HepG2 (cell line): ENCODE measurements around the gene FETUB. TPM values are rescaled to one million over a fixed set of nuclear protein-coding genes. Genes with fewer than 3 reads are reported as not detected.
A peak's percentile ranks its signal among the peaks of the same experiment; 100 is the strongest.

Experiments used
- ATAC-seq: fragments of 200-7000 bp; cut with Tn5 transposase; 3 replicates; pipeline ENCODE4 v1.9.1; 2020; ENCODE audit warnings: mild to moderate bottlenecking, moderate library complexity
- BruUV-seq: library from RNA; stranded (reverse); fragments of 400-500 nt; replicated peaks from 2 replicates; lab custom pipeline; 2021; lab: Mats Ljungman, UMichigan
- CTCF ChIA-PET: fragments of 300-600 bp; formaldehyde crosslinking; extraction: SDS; loops from one replicate; lab custom pipeline; 2021; ENCODE audit warnings: low total read pairs, inconsistent platforms, low intra/inter-chr PET ratio; lab: Yijun Ruan, JAX
- POLR2A ChIA-PET: fragments of 350-600 bp; sonication (Branson Sonifier 250); formaldehyde crosslinking; loops from one replicate; lab custom pipeline; 2020; ENCODE audit warnings: antibody characterized with exemption, inconsistent platforms; lab: Yijun Ruan, JAX
- DNase-seq: peaks from one replicate; pipeline ENCODE4 v3.0.0-alpha.2; 2015; ENCODE audit warnings: low spot score
- FAIRE-seq: peaks from 3 replicates; lab custom pipeline; 2011; peaks lifted over from hg19 to GRCh38; lab: Jason Lieb, UNC
- H2AFZ ChIP-seq: one replicate; pipeline ENCODE4 v1.6.1; 2011; ENCODE audit warnings: low read length, inconsistent platforms
- H3K27ac ChIP-seq: fragments of 300-600 bp; 3 replicates; pipeline ENCODE4 v1.8.0; 2011; ENCODE audit warnings: mixed run types, mild to moderate bottlenecking, mixed read lengths, low read length, inconsistent platforms; ENCODE audit not compliant: insufficient read depth; ENCODE audit errors: extremely low read length
- H3K27me3 ChIP-seq, 2 experiments: fragments of 200-600 bp in 1 of 2; 2 replicates in 1 of 2; 3 replicates in 1 of 2; pipeline versions ENCODE4 v1.6.0 to v1.8.0; 2011; ENCODE audit warnings: low read length in 2 of 2, mild to moderate bottlenecking in 2 of 2, moderate library complexity in 2 of 2, inconsistent platforms in 1 of 2; ENCODE audit not compliant: insufficient read depth in 2 of 2, control insufficient read depth in 1 of 2
- H3K36me3 ChIP-seq, 2 experiments: fragments of 200-600 bp in 1 of 2; replicated peaks in 1 of 2; 2 replicates in 1 of 2; 3 replicates in 1 of 2; pipeline versions ENCODE4 v1.5.1 to v1.8.0; 2011; ENCODE audit warnings: low read length in 2 of 2, inconsistent platforms in 1 of 2; ENCODE audit not compliant: insufficient read depth in 2 of 2, control insufficient read depth in 1 of 2
- H3K4me1 ChIP-seq: 2 replicates; pipeline ENCODE4 v1.5.1; 2012; ENCODE audit warnings: low read length, inconsistent platforms; ENCODE audit not compliant: insufficient read depth
- H3K4me2 ChIP-seq: 2 replicates; pipeline ENCODE4 v1.6.0; 2011; ENCODE audit warnings: low read depth, low read length, inconsistent platforms
- H3K4me3 ChIP-seq, 3 experiments: fragments of 200-600 bp in 1 of 3; sonication (generic), shearing (Covaris generic) in 1 of 3; replicated peaks in 1 of 3; 2 replicates each; pipeline ENCODE4 v1.5.1; 2011 to 2016; ENCODE audit warnings: low read length in 3 of 3, inconsistent platforms in 2 of 3, low read depth in 2 of 3, mild to moderate bottlenecking in 2 of 3, control low read depth in 1 of 3, mixed read lengths in 1 of 3; ENCODE audit not compliant: insufficient read depth in 1 of 3
- H3K79me2 ChIP-seq: one replicate; pipeline ENCODE4 v1.6.1; 2011; ENCODE audit warnings: low read length, inconsistent platforms; ENCODE audit not compliant: insufficient read depth
- H3K9ac ChIP-seq: 2 replicates; pipeline ENCODE4 v1.6.0; 2011; ENCODE audit warnings: mild to moderate bottlenecking, low read depth, low read length, inconsistent platforms; ENCODE audit not compliant: insufficient read depth
- H3K9me3 ChIP-seq: 2 replicates; pipeline ENCODE4 v1.5.1; 2012; ENCODE audit warnings: mild to moderate bottlenecking, low read length
- H4K20me1 ChIP-seq: 2 replicates; pipeline ENCODE4 v1.6.0; 2011; ENCODE audit warnings: inconsistent platforms, mild to moderate bottlenecking, low read length, moderate library complexity; ENCODE audit not compliant: insufficient read depth
- ARNTL ChIP-seq: sonication (generic); formaldehyde crosslinking; IDR thresholded peaks from 2 replicates; pipeline ENCODE4 v1.4.0; 2020; ENCODE audit warnings: mild to moderate bottlenecking, missing genetic modification reagents
- ATF7 ChIP-seq, 2 experiments: fragments of 450-650 bp in 1 of 2; sonication (generic) in 1 of 2; formaldehyde crosslinking in 1 of 2; IDR thresholded peaks; 2 replicates each; pipeline versions ENCODE4 v1.4.0 to v1.6.1; 2016 to 2020; ENCODE audit warnings: antibody characterized with exemption in 1 of 2, mild to moderate bottlenecking in 1 of 2, missing genetic modification reagents in 1 of 2
- GATA4 ChIP-seq: sonication (generic); IDR thresholded peaks from 2 replicates; pipeline ENCODE4 v1.6.1; 2016; ENCODE audit warnings: antibody characterized with exemption, low read depth, borderline replicate concordance
- IRF1 ChIP-seq: sonication (generic); formaldehyde crosslinking; IDR thresholded peaks from 2 replicates; pipeline ENCODE4 v1.4.0; 2020; ENCODE audit warnings: low read depth, mild to moderate bottlenecking, missing genetic modification reagents
- MIXL1 ChIP-seq: IDR thresholded peaks from 2 replicates; pipeline ENCODE4 v1.6.1; 2016
- NFRKB ChIP-seq: fragments of 450-650 bp; IDR thresholded peaks from 2 replicates; pipeline ENCODE4 v1.6.1; 2017
- NR2F6 ChIP-seq, 2 experiments: IDR thresholded peaks; 2 replicates each; pipeline ENCODE4 v1.6.1; 2016; ENCODE audit warnings: antibody characterized with exemption in 1 of 2, mild to moderate bottlenecking in 1 of 2
- NR3C1 ChIP-seq: sonication (generic); formaldehyde crosslinking; IDR thresholded peaks from 2 replicates; pipeline ENCODE4 v1.4.0; 2020; ENCODE audit warnings: missing genetic modification reagents
- POGZ ChIP-seq: sonication (generic); formaldehyde crosslinking; IDR thresholded peaks from 2 replicates; pipeline ENCODE4 v1.4.0; 2020; ENCODE audit warnings: mild to moderate bottlenecking, missing genetic modification reagents
- RNF219 ChIP-seq: sonication (generic); formaldehyde crosslinking; IDR thresholded peaks from 2 replicates; pipeline ENCODE4 v1.5.0; 2020; ENCODE audit warnings: mild to moderate bottlenecking, missing genetic modification reagents
- SALL2 ChIP-seq: sonication (generic); formaldehyde crosslinking; IDR thresholded peaks from 2 replicates; pipeline ENCODE4 v1.8.1; 2023; ENCODE audit warnings: mild to moderate bottlenecking, missing genetic modification reagents, inconsistent platforms
- TP53 ChIP-seq: sonication (generic); formaldehyde crosslinking; conservative IDR thresholded peaks from 2 replicates; pipeline ENCODE4 v1.4.0; 2020; ENCODE audit warnings: missing genetic modification reagents
- ZBTB20 ChIP-seq: sonication (generic); formaldehyde crosslinking; IDR thresholded peaks from 2 replicates; pipeline ENCODE4 v1.8.1; 2023; ENCODE audit warnings: missing genetic modification reagents, low read depth, mild to moderate bottlenecking, borderline replicate concordance
- ZFP37 ChIP-seq: sonication (generic); formaldehyde crosslinking; IDR thresholded peaks from 2 replicates; pipeline ENCODE4 v1.4.0; 2020; ENCODE audit warnings: missing genetic modification reagents, borderline replicate concordance
- ZNF234 ChIP-seq: sonication (generic); formaldehyde crosslinking; conservative IDR thresholded peaks from 2 replicates; pipeline ENCODE4 v1.5.1; 2020; ENCODE audit warnings: mild to moderate bottlenecking, missing genetic modification reagents
- ZNF331 ChIP-seq: sonication (generic); formaldehyde crosslinking; IDR thresholded peaks from 2 replicates; pipeline ENCODE4 v1.4.0; 2020; ENCODE audit warnings: missing genetic modification reagents
- ZNF484 ChIP-seq: sonication (generic); formaldehyde crosslinking; IDR thresholded peaks from 2 replicates; pipeline ENCODE4 v1.5.1; 2020; ENCODE audit warnings: mild to moderate bottlenecking, low read depth, missing genetic modification reagents, borderline replicate concordance
- ZNF563 ChIP-seq: sonication (generic); formaldehyde crosslinking; IDR thresholded peaks from 2 replicates; pipeline ENCODE4 v1.8.0; 2022; ENCODE audit warnings: mild to moderate bottlenecking, moderate library complexity, missing genetic modification reagents
- ZNF639 ChIP-seq: conservative IDR thresholded peaks from 2 replicates; pipeline ENCODE4 v1.6.1; 2018; ENCODE audit warnings: missing genetic modification reagents
- ZNF678 ChIP-seq: sonication (generic); formaldehyde crosslinking; IDR thresholded peaks from 2 replicates; pipeline ENCODE4 v1.4.0; 2020; ENCODE audit warnings: mild to moderate bottlenecking, missing genetic modification reagents
- WGBS: methylation state at CpG from one replicate; pipeline ENCODE4 v1.1.6; 2017; ENCODE audit warnings: low lambda C conversion rate; 5-methylcytosine and 5-hydroxymethylcytosine counted together
- in situ Hi-C: cut with HindIII; loops from 2 replicates; pipeline ENCODE4 v1.10.0; 2017; ENCODE audit warnings: low pct_unique_long_range_greater_than_20kb; ENCODE audit not compliant: extremely low pct_ligation_motif_present
- intact Hi-C: fragments of 100-400 bp; cut with micrococcal nuclease; formaldehyde crosslinking; loops from one replicate; pipeline ENCODE4 v1.10.0; 2022; ENCODE audit not compliant: unreplicated experiment
- polyA plus RNA-seq, 8 experiments: library from polyadenylated mRNA; depleted of rRNA in 3 of 8; stranded (reverse) in 7 of 8; unstranded in 1 of 8; fragments of >200 nt; fragmentation: Illumina TruSeq in 4 of 8; extraction: Trizol in 4 of 8; gene quantifications; 2 replicates each; pipeline versions ENCODE4 v1.2.1 to v1.2.3, GENCODE V29; 2011 to 2016; ENCODE audit warnings: low read depth in 4 of 8, missing spikeins in 1 of 8, mixed read lengths in 1 of 8; ENCODE audit not compliant: insufficient read depth in 1 of 8
- total RNA-seq, 5 experiments: library from RNA; depleted of rRNA; stranded (reverse); fragments of >200 nt; fragmentation: Illumina TruSeq; extraction: Trizol; gene quantifications; 2 replicates each; pipeline ENCODE4 v1.2.3, GENCODE V29; 2016; ENCODE audit warnings: low read depth in 1 of 5

FETUB gene
- total and polyA plus RNA-seq, 2 of the 13 experiments (the other 11 are each of a cell fraction or from before 2014, with no cell fraction given) = 2.1 to 4.4 TPM

GRCh38 chr3:186613637-186614265 is 26.4 kb upstream of the FETUB start:
- DNase-seq (no peak), FAIRE-seq (no peak), ATAC-seq (no peak)
- Histone ChIP-seq H3K27ac (peak overlapping the region; percentile 93), H4K20me1 (peaks cover 44% of the 10 kb centered on the region), H3K4me2 (peak overlapping the region; percentile 92), H3K9ac (peak overlapping the region; percentile 86), H3K4me1 (peaks cover 88% of the 10 kb centered on the region), H3K4me3 (peak overlapping the region; percentile 74 to 82 (median 76)), H3K9me3 (no peaks in the 10 kb centered on the region), H3K36me3 (peaks cover 16 to 41% of the 10 kb centered on the region in 2 experiments), H2AFZ (no peak overlapping the region), H3K79me2 (peaks cover 31% of the 10 kb centered on the region), H3K27me3 (no peaks in the 10 kb centered on the region; a peak in 1 of 5 replicates)
- intact Hi-C loops = loop anchor here (1.0 to 2.0 kb wide), 5 partner anchors 15 to 208 kb away; partner anchors contain the start of gene DNAJB11
- no TSS peak for BruUV-seq
- in situ Hi-C loops = loop anchor here (10.0 kb wide), 1 partner anchor 141 kb away; no protein-coding TSS in a partner anchor
- CTCF ChIA-PET = interaction anchor here (2.7 kb wide), 1 partner anchor 24 kb away, joined by 20 read pairs; no protein-coding TSS in a partner anchor
- POLR2A ChIA-PET = interaction anchor here (0.6 to 27.1 kb wide), 12 partner anchors 9 to 660 kb away, joined by 3 to 854 read pairs (median 4); partner anchors contain the start of genes DNAJB11, EIF4A2 and TBCCD1
- 3% methylated on average over 4 of the region's 4 CpGs for WGBS
- TF ChIP-seq GATA4 (peak; percentile 9; the same call in 1 of the 2 replicates), ZNF331 (CRISPR knock-in tag) (no peak), ZNF484 (CRISPR knock-in tag) (no peak), ATF7 (IDR thresholded peaks at IDR 0.05) (no peak), ATF7 (CRISPR knock-in tag; IDR thresholded peaks at IDR 0.05) (no peak), ZNF678 (CRISPR knock-in tag) (no peak), POGZ (0 out of 2 replicates have a peak, but pooled peaks have one; percentile 23), ZBTB20 (CRISPR knock-in tag) (no peak; the same call in 1 of the 2 replicates), NR3C1 (CRISPR knock-in tag) (no peak), ZFP37 (CRISPR knock-in tag) (peak; percentile 55; the same call in 1 of the 2 replicates), SALL2 (CRISPR knock-in tag) (no peak), ZNF639 (no peak), NFRKB (no peak), IRF1 (no peak), ARNTL (no peak), ZNF563 (no peak), NR2F6 (IDR thresholded peaks at IDR 0.05) (no peak), NR2F6 (CRISPR knock-in tag; IDR thresholded peaks at IDR 0.05) (0 out of 2 replicates have a peak, but pooled peaks have one; percentile 11), RNF219 (CRISPR knock-in tag) (no peak), TP53 (CRISPR knock-in tag) (peak; percentile 57; the same call in 1 of the 2 replicates), MIXL1 (peak; percentile 34; the same call in 1 of the 2 replicates), ZNF234 (CRISPR knock-in tag) (no peak)
